Neural cell (in vitro differentiated cells): ENCODE data around the gene GAS7. TPM values are rescaled to one million over a fixed set of nuclear protein-coding genes. Genes with fewer than 3 reads are reported as not detected.

Source experiments
- H2AFZ ChIP-seq: fragments of 200-600, 300-800 bp; sonication (generic), shearing (Covaris generic); 2 replicates; pipeline ENCODE4 v1.6.0; 2014; ENCODE audit warnings: low read depth, mild to moderate bottlenecking, antibody characterized with exemption, low read length, moderate library complexity
- H3F3A ChIP-seq: fragments of 200-600 bp; shearing (Covaris generic); 2 replicates; pipeline ENCODE4 v1.6.1; 2016; ENCODE audit warnings: mild to moderate bottlenecking, moderate library complexity, mixed read lengths, antibody characterized with exemption, low read length; ENCODE audit not compliant: insufficient read depth, poor library complexity, severe bottlenecking
- H3K27ac ChIP-seq: fragments of 200-600, 300-800 bp; sonication (generic), shearing (Covaris generic); 2 replicates; pipeline ENCODE4 v1.5.1; 2014; ENCODE audit warnings: mild to moderate bottlenecking, low read length, moderate library complexity
- H3K27me3 ChIP-seq: fragments of 300-800, 200-600 bp; sonication (generic), shearing (Covaris generic); 2 replicates; pipeline ENCODE4 v1.6.0; 2014; ENCODE audit warnings: mild to moderate bottlenecking, low read depth, low read length, moderate library complexity; ENCODE audit not compliant: insufficient read depth
- H3K36me3 ChIP-seq: fragments of 300-800, 200-600 bp; sonication (generic), shearing (Covaris generic); 2 replicates; pipeline ENCODE4 v1.5.1; 2014; ENCODE audit warnings: mild to moderate bottlenecking, antibody characterized with exemption, low read length, moderate library complexity; ENCODE audit not compliant: insufficient read depth
- H3K4me2 ChIP-seq: fragments of 300-800, 200-600 bp; sonication (generic), shearing (Covaris generic); 2 replicates; pipeline ENCODE4 v1.6.0; 2014; ENCODE audit warnings: mild to moderate bottlenecking, low read length
- H3K4me3 ChIP-seq: fragments of 300-800, 200-600 bp; sonication (generic), shearing (Covaris generic); 2 replicates; pipeline ENCODE4 v1.5.1; 2014; ENCODE audit warnings: mild to moderate bottlenecking, low read length, moderate library complexity
- H3K79me2 ChIP-seq: fragments of 200-600 bp; shearing (Covaris generic); replicated peaks from 2 replicates; pipeline ENCODE4 v1.6.0; 2014; ENCODE audit warnings: mild to moderate bottlenecking, low read length, moderate library complexity; ENCODE audit not compliant: insufficient read depth
- H3K9ac ChIP-seq: fragments of 300-800, 200-600 bp; sonication (generic), shearing (Covaris generic); 2 replicates; pipeline ENCODE4 v1.6.1; 2016; ENCODE audit warnings: mild to moderate bottlenecking, low read length, mixed read lengths
- H3K9me2 ChIP-seq: fragments of 200-600 bp; shearing (Covaris generic); 2 replicates; pipeline ENCODE4 v1.6.1; 2016; ENCODE audit warnings: mild to moderate bottlenecking, low read length, mixed read lengths; ENCODE audit not compliant: insufficient read depth
- H3K9me3 ChIP-seq: fragments of 200-600, 300-800 bp; sonication (generic), shearing (Covaris generic); 2 replicates; pipeline ENCODE4 v1.6.1; 2016; ENCODE audit warnings: mild to moderate bottlenecking, mixed run types, low read length, moderate library complexity, mixed read lengths
- H4K20me1 ChIP-seq: fragments of 200-600 bp; shearing (Covaris generic); 2 replicates; pipeline ENCODE4 v1.6.1; 2016; ENCODE audit warnings: mild to moderate bottlenecking, mixed run types; ENCODE audit not compliant: insufficient read depth
- CTCF ChIP-seq: fragments of 450-650 bp; IDR thresholded peaks from 2 replicates; pipeline ENCODE4 v1.5.1; 2014; ENCODE audit warnings: antibody characterized with exemption, mild to moderate bottlenecking, moderate library complexity; ENCODE audit not compliant: poor library complexity, severe bottlenecking
- EP300 ChIP-seq: fragments of 450-650 bp; conservative IDR thresholded peaks from 2 replicates; pipeline ENCODE4 v1.6.1; 2014; ENCODE audit warnings: antibody characterized with exemption, mild to moderate bottlenecking, moderate library complexity; ENCODE audit not compliant: poor library complexity, severe bottlenecking
- EZH2 ChIP-seq: fragments of 200-600, 300-800 bp; shearing (Covaris generic), sonication (generic); IDR thresholded peaks from 2 replicates; pipeline ENCODE4 v1.6.1; 2014; ENCODE audit warnings: antibody characterized with exemption, low read length, borderline replicate concordance, mild to moderate bottlenecking; ENCODE audit not compliant: insufficient read depth, poor library complexity, severe bottlenecking
- MXI1 ChIP-seq: fragments of 450-650 bp; conservative IDR thresholded peaks from 2 replicates; pipeline ENCODE4 v1.6.1; 2014; ENCODE audit warnings: antibody characterized with exemption, mild to moderate bottlenecking; ENCODE audit not compliant: poor library complexity, severe bottlenecking
- POLR2AphosphoS5 ChIP-seq: IDR thresholded peaks from 2 replicates; pipeline ENCODE4 v1.6.1; 2012
- RAD21 ChIP-seq: fragments of 450-650 bp; conservative IDR thresholded peaks from 2 replicates; pipeline ENCODE4 v1.6.1; 2014; ENCODE audit warnings: antibody characterized with exemption, mild to moderate bottlenecking, moderate library complexity
- SMC3 ChIP-seq: fragments of 450-650 bp; conservative IDR thresholded peaks from 2 replicates; pipeline ENCODE4 v1.6.1; 2014; ENCODE audit warnings: antibody characterized with exemption, mild to moderate bottlenecking, moderate library complexity; ENCODE audit not compliant: poor library complexity
- TAF1 ChIP-seq: IDR thresholded peaks from 2 replicates; pipeline ENCODE4 v1.6.1; 2012; ENCODE audit warnings: low read depth
- polyA plus RNA-seq: library from polyadenylated mRNA; depleted of rRNA; stranded (reverse); fragments of >200 nt; gene quantifications from 2 replicates; pipeline ENCODE4 v1.2.3, GENCODE V29; 2014
- TF ChIP-seq, protein P1 (sequence below): IDR thresholded peaks from 2 replicates; pipeline ENCODE4 v1.6.1; 2012; ENCODE audit warnings: borderline replicate concordance

Gene GAS7
- polyA plus RNA-seq, 1 donor from 2014 or later: 23.6 TPM

DNA sequence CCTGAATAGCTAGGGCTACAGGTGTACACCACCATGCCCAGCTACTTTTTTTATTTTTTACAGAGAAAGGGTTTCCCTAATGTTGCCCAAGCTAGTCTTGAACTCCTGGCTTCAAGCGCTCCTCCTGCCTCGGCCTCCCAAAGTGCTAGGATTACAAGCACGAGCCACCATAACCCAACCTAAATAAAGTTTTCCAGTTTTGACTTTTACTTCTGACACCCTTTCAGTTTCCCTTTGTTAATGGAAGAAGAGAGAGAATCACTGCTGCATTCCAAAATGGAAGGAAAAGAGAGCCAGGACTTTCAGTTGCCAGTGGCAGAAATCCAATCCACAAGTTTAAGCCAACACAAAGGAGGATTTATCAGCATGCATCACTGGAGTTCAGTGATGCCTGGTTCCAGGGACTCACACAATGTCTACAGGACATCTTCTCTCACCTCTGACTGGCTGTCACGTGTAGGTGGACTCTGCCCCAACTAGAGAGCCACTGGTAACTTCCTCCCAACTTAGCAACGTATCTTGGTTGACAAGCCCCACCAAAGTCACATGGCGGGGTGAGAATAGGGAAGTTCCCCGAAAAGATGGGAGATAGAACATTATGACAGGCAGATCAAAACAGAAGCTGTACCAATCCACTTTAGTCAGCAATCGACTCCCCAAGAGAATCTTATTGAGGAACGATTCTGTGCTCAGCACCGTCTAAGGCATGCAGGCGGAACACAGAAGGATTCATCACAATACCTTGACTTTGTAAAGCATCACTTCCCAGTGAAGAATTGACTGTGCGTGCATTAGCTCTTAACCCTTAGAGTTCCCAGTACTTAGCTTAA is 46.5 kb downstream of the GAS7 start:
- Histone ChIP-seq H3F3A (no peaks in the 10 kb centered on the region), H3K4me3 (no peak overlapping the region), H3K9me2 (no peaks in the 10 kb centered on the region), H3K27ac (no peak overlapping the region), H3K79me2 (no peaks in the 10 kb centered on the region), H3K9ac (no peak overlapping the region), H4K20me1 (no peaks in the 10 kb centered on the region), H3K36me3 (no peaks in the 10 kb centered on the region), H3K4me2 (no peak overlapping the region), H3K27me3 (no peaks in the 10 kb centered on the region), H3K9me3 (no peaks in the 10 kb centered on the region), H2AFZ (no peak overlapping the region)
- TF ChIP-seq EZH2: no peak
- no peak for TF ChIP-seq RAD21
- TF ChIP-seq TAF1: no peak
- no peak for TF ChIP-seq EP300
- TF ChIP-seq, protein P1, sequence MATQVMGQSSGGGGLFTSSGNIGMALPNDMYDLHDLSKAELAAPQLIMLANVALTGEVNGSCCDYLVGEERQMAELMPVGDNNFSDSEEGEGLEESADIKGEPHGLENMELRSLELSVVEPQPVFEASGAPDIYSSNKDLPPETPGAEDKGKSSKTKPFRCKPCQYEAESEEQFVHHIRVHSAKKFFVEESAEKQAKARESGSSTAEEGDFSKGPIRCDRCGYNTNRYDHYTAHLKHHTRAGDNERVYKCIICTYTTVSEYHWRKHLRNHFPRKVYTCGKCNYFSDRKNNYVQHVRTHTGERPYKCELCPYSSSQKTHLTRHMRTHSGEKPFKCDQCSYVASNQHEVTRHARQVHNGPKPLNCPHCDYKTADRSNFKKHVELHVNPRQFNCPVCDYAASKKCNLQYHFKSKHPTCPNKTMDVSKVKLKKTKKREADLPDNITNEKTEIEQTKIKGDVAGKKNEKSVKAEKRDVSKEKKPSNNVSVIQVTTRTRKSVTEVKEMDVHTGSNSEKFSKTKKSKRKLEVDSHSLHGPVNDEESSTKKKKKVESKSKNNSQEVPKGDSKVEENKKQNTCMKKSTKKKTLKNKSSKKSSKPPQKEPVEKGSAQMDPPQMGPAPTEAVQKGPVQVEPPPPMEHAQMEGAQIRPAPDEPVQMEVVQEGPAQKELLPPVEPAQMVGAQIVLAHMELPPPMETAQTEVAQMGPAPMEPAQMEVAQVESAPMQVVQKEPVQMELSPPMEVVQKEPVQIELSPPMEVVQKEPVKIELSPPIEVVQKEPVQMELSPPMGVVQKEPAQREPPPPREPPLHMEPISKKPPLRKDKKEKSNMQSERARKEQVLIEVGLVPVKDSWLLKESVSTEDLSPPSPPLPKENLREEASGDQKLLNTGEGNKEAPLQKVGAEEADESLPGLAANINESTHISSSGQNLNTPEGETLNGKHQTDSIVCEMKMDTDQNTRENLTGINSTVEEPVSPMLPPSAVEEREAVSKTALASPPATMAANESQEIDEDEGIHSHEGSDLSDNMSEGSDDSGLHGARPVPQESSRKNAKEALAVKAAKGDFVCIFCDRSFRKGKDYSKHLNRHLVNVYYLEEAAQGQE: no peak
- TF ChIP-seq MXI1: no peak
- TF ChIP-seq SMC3: no peak
- no peak for TF ChIP-seq POLR2AphosphoS5
- TF ChIP-seq CTCF: no peak

DNA sequence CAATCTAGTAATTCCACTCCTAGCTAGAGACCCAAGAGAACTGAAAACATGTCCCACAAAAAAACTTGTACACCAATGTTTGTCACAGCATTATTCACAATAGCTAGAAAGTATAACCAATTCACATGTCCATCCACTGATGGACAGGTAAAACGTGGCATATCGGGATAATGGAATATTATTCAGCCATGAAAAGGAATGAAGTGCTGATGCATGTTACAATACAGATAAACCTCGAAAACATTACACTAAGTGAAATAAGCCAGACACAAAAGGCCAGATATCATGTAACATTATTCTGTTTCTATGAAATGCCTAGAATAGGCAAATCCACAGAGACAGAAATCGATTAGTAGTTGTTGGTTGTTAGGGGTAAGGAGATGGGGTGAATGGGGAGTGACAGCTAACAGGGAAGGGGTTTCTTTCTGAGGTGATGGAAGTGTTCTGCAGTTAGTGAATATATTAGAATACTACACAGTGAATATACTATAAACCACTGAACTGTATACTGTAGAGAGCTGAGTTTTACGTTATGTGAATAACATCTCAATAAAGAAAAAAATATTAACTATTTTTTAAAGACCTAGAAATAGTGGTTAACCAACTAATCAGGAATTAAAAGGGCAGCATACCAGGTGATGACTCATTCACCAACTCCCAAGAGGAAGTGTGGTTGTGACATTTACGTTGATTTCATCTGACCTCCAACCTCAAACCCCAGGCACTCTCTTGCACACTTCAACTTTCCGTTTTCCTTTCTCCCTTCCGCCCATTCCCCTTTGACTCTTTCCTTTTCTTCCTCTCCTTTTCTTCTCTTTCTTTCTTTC is 48.6 kb downstream of the GAS7 start:
- Histone ChIP-seq H3K4me2 (no peak overlapping the region), H3F3A (no peaks in the 10 kb centered on the region), H3K27me3 (no peaks in the 10 kb centered on the region), H2AFZ (no peak overlapping the region), H3K9me3 (no peaks in the 10 kb centered on the region), H3K9ac (no peak overlapping the region), H3K4me3 (no peak overlapping the region), H4K20me1 (no peaks in the 10 kb centered on the region), H3K9me2 (no peaks in the 10 kb centered on the region), H3K36me3 (no peaks in the 10 kb centered on the region), H3K79me2 (no peaks in the 10 kb centered on the region), H3K27ac (no peak overlapping the region)
- TF ChIP-seq RAD21 (no peak), TAF1 (no peak), CTCF (no peak), SMC3 (no peak), EP300 (no peak), MXI1 (no peak), EZH2 (no peak), POLR2AphosphoS5 (no peak)
- TF ChIP-seq, protein P1: no peak
